ENCODE data around the gene PPIF. TPM values are rescaled to one million over a fixed set of nuclear protein-coding genes. Genes with fewer than 3 reads are reported as not detected.

PPIF gene
- total and polyA plus RNA-seq, 7 experiments from 2014 or later, result 8.7 to 192 (median 24.0) TPM

DNA sequence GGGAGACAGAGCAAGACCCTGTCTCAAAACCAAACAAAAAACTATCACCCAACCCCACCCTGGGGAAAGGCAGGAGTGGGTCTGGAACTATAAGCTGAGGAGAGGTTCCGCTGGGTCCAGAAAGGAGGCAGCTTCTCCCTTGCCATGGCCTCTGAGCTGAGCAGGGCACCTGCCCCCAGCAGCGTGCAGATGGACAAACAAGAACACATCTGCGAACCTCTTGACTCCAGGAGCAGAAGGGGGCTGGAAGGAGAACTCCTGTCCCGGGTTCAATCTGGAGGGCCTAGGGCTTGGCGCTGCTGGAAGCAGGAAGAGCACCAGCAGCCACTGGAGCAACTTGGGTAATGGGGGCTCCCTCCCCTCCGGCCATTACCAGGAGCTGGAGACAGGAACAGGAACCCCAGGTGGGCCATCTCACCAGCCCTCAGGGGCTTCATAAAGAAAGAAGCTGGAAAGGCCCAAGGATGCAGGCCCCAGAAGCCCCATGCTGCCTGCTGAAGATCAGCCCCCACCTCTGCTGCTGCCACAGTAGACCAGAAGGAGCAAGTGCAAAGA lies 19.0 kb upstream of the PPIF start:
- Histone ChIP-seq H3K36me3 (ENCODE audit: control insufficient read depth in 2 of 3, insufficient read depth in 3 of 3, low read length in 3 of 3) (no peaks in the 10 kb centered on the region), H3K27me3 (ENCODE audit: control insufficient read depth in 2 of 2, insufficient read depth in 2 of 2, low read length in 2 of 2) (no peaks in the 10 kb centered on the region), H3K9me3 (ENCODE audit: control insufficient read depth in 2 of 3, low read length in 3 of 3) (no peaks in the 10 kb centered on the region), H3K4me1 (ENCODE audit: control insufficient read depth in 2 of 2, insufficient read depth in 2 of 2, low read length in 2 of 2) (peaks cover 14 to 32% of the 10 kb centered on the region in 2 donors), H3K27ac (ENCODE audit: low read depth, low read length) (no peak overlapping the region), H3K4me3 (ENCODE audit: low read length) (no peak overlapping the region)
- Mint-ChIP-seq H3K27me3 (no peaks in the 10 kb centered on the region), H3K4me1 (peaks cover 11 to 47% (median 30%) of the 10 kb centered on the region in 7 donors), H3K36me3 (peaks cover 0 to 4% (median 0%) of the 10 kb centered on the region in 5 donors), H3K4me3 (no peak overlapping the region), H3K27ac (no peak overlapping the region), H3K9me3 (peaks cover 0 to 3% (median 0%) of the 10 kb centered on the region in 11 donors)
- intact Hi-C loops (cut with micrococcal nuclease), result loop anchor here in 1 of 2 donors (10.0 kb wide), 2 partner anchors 263 to 1023 kb away; partner anchors contain the start of gene ZMIZ1
- ATAC-seq (no peak), DNase-seq (no peak)
- POLR2A ChIA-PET, result interaction anchor here (0.6 to 1.8 kb wide), 4 partner anchors 8 to 253 kb away, joined by 3 to 7 read pairs (median 4); no protein-coding TSS in a partner anchor
- CTCF ChIA-PET, result no interaction called here

- no peak for DNase-seq
- Mint-ChIP-seq H3K27ac (peak overlapping the region in 1 of 9 donors; percentile 50), H3K36me3 (peaks cover 0 to 6% (median 0%) of the 10 kb centered on the region in 5 donors), H3K4me3 (no peak overlapping the region), H3K9me3 (peaks cover 0 to 5% (median 0%) of the 10 kb centered on the region in 11 donors), H3K4me1 (peaks cover 5 to 43% (median 26%) of the 10 kb centered on the region in 7 donors), H3K27me3 (no peaks in the 10 kb centered on the region)
- intact Hi-C loops (cut with micrococcal nuclease), result loop anchor here in 1 of 2 donors (10.0 kb wide), 2 partner anchors 264 to 1024 kb away; partner anchors contain the start of gene ZMIZ1
- Histone ChIP-seq H3K27me3 (ENCODE audit: control insufficient read depth in 2 of 2, insufficient read depth in 2 of 2, low read length in 2 of 2) (no peaks in the 10 kb centered on the region), H3K9me3 (ENCODE audit: control insufficient read depth in 2 of 3, low read length in 3 of 3) (no peaks in the 10 kb centered on the region), H3K27ac (ENCODE audit: low read depth, low read length) (no peak overlapping the region), H3K4me3 (ENCODE audit: low read length) (no peak overlapping the region), H3K36me3 (ENCODE audit: control insufficient read depth in 2 of 3, insufficient read depth in 3 of 3, low read length in 3 of 3) (no peaks in the 10 kb centered on the region), H3K4me1 (ENCODE audit: control insufficient read depth in 2 of 2, insufficient read depth in 2 of 2, low read length in 2 of 2) (peaks cover 7 to 25% of the 10 kb centered on the region in 2 donors)
- CTCF ChIA-PET, result no interaction called here
- POLR2A ChIA-PET, result interaction anchor here (1.5 to 1.8 kb wide), 3 partner anchors 8 to 17 kb away, joined by 3 to 7 read pairs (median 4); no protein-coding TSS in a partner anchor
- no peak for ATAC-seq
Observed at GRCh38 chr10:79328737-79329504, 18.3 kb upstream of the PPIF start.

DNA sequence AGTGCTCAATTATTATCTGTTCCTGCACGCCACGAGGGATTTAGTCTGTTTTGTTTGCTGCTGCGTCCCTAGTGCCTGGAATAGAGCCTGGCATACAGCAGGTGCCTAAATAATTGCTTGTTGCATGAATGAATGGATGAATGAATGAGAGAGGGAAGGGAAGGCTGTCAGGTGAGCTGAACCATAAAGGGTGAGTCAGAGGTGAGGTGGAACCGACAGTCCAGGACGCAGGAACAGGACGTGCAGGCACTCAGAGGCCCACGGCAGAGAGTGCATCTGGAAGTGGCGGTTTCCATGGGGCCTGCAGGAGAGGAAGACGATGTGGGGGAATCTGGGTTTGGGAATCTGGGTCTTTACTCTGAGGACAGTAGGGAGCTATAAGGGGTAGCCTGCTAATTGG lies 17.7 kb upstream of the PPIF start:
- intact Hi-C loops (cut with micrococcal nuclease), result loop anchor here in 1 of 2 donors (10.0 kb wide), 2 partner anchors 265 to 1025 kb away; partner anchors contain the start of gene ZMIZ1

DNA sequence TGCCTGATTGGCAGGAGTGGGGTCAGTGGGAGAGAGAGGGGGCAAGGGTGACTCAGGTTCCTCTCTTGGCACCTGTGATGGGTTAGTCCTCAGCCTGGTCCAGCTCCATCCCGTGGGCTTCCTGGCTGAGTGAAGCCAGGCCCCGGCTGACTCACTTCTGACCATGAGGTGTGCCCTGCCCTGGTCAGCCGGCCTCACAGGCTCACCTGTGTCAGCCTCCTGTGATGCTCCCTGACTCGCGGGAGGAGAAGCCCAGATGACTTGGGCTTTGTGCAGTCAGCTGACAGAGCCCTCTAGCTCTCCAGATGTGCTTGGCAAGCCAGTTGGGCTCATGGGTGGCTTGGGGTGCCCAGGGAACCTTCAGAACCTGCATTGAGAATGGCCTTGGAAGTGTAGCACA lies 16.0 kb upstream of the PPIF start:
- POLR2A ChIA-PET, result interaction anchor here (1.0 to 1.8 kb wide), 6 partner anchors 8 to 86 kb away, joined by 3 to 11 read pairs (median 5); partner anchors contain the start of gene PPIF
- no peak overlapping the region for H3K27ac ChIP-seq (ENCODE audit: low read depth, low read length)
- Mint-ChIP-seq H3K4me3 (peak overlapping the region in 1 of 10 donors; percentile 52), H3K27ac (peak overlapping the region in 4 of 9 donors; percentile 28 to 87 (median 50)), H3K4me1 (peaks cover 0 to 42% (median 19%) of the 10 kb centered on the region in 7 donors), H3K27me3 (no peaks in the 10 kb centered on the region), H3K36me3 (peaks cover 0 to 11% (median 0%) of the 10 kb centered on the region in 5 donors), H3K9me3 (peaks cover 0 to 9% (median 0%) of the 10 kb centered on the region in 11 donors)
- DNase-seq (peak in 1 of 9 donors; percentile 38), ATAC-seq (no peak)
- peaks cover 4 to 17% of the 10 kb centered on the region in 2 donors for H3K4me1 ChIP-seq (ENCODE audit: control insufficient read depth in 2 of 2, insufficient read depth in 2 of 2, low read length in 2 of 2)
- H3K36me3 ChIP-seq (ENCODE audit: control insufficient read depth in 2 of 3, insufficient read depth in 3 of 3, low read length in 3 of 3), result no peaks in the 10 kb centered on the region
- H3K4me3 ChIP-seq (ENCODE audit: low read length), result no peak overlapping the region
- H3K9me3 ChIP-seq (ENCODE audit: control insufficient read depth in 2 of 3, low read length in 3 of 3), result no peaks in the 10 kb centered on the region
- H3K27me3 ChIP-seq (ENCODE audit: control insufficient read depth in 2 of 2, insufficient read depth in 2 of 2, low read length in 2 of 2), result no peaks in the 10 kb centered on the region
- CTCF ChIA-PET, result interaction anchor here (0.8 to 1.3 kb wide), 2 partner anchors 41 to 1284 kb away, joined by 3 to 4 read pairs; no protein-coding TSS in a partner anchor
- intact Hi-C loops (cut with micrococcal nuclease), result loop anchor here (1.0 to 5.0 kb wide), 7 partner anchors 8 to 1299 kb away; partner anchors contain the start of genes PPIF (in 2 of the 2), RPS24 (in 1 of the 2) and ZMIZ1 (in 1 of the 2)

More for the DNA sequence above, 17.7 kb upstream of the PPIF start:
- Histone ChIP-seq H3K36me3 (ENCODE audit: control insufficient read depth in 2 of 3, insufficient read depth in 3 of 3, low read length in 3 of 3) (no peaks in the 10 kb centered on the region), H3K27ac (ENCODE audit: low read depth, low read length) (no peak overlapping the region), H3K4me3 (ENCODE audit: low read length) (no peak overlapping the region), H3K9me3 (ENCODE audit: control insufficient read depth in 2 of 3, low read length in 3 of 3) (no peaks in the 10 kb centered on the region), H3K4me1 (ENCODE audit: control insufficient read depth in 2 of 2, insufficient read depth in 2 of 2, low read length in 2 of 2) (peaks cover 4 to 18% of the 10 kb centered on the region in 2 donors), H3K27me3 (ENCODE audit: control insufficient read depth in 2 of 2, insufficient read depth in 2 of 2, low read length in 2 of 2) (no peaks in the 10 kb centered on the region)
- ChIA-PET CTCF (no interaction called here), POLR2A (interaction anchor here (0.8 kb wide), 1 partner anchor 1296 kb away, joined by 3 read pairs; the partner anchor contains the start of gene RPS24)
- Mint-ChIP-seq H3K4me3 (no peak overlapping the region), H3K4me1 (peaks cover 5 to 40% (median 22%) of the 10 kb centered on the region in 7 donors), H3K36me3 (peaks cover 0 to 9% (median 0%) of the 10 kb centered on the region in 5 donors), H3K27me3 (no peaks in the 10 kb centered on the region), H3K9me3 (peaks cover 0 to 7% (median 0%) of the 10 kb centered on the region in 11 donors), H3K27ac (peak overlapping the region in 3 of 9 donors; percentile 27 to 50 (median 33))
- no peak for ATAC-seq
- no peak for DNase-seq

DNA sequence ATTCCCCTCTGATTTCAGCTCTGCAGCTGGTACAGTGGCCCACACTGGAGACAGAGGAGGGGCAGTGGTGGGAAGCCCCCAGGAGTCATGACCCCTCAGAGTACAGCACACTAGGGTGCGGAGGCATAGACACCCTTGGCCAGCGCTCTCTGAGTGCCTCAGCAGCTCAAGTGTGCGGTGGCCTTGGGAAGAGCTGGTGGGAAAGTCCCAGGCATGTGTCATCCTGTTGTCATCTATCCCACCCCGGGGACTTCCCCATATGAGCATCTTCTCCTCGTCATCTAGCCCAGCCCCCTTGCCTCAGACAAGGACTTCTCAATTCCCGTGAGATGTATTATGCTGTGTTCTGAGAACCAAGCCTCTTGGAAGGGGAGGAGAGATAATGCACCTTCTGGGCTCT lies 15.6 kb upstream of the PPIF start:
- peak; percentile 95 for ATAC-seq
- Histone ChIP-seq H3K9me3 (ENCODE audit: control insufficient read depth in 2 of 3, low read length in 3 of 3) (no peaks in the 10 kb centered on the region), H3K27me3 (ENCODE audit: control insufficient read depth in 2 of 2, insufficient read depth in 2 of 2, low read length in 2 of 2) (no peaks in the 10 kb centered on the region), H3K4me1 (ENCODE audit: control insufficient read depth in 2 of 2, insufficient read depth in 2 of 2, low read length in 2 of 2) (peaks cover 4 to 14% of the 10 kb centered on the region in 2 donors), H3K4me3 (ENCODE audit: low read length) (no peak overlapping the region), H3K27ac (ENCODE audit: low read depth, low read length) (no peak overlapping the region), H3K36me3 (ENCODE audit: control insufficient read depth in 2 of 3, insufficient read depth in 3 of 3, low read length in 3 of 3) (no peaks in the 10 kb centered on the region)
- Mint-ChIP-seq H3K27ac (peak overlapping the region in 8 of 9 donors; percentile 6 to 87 (median 52)), H3K36me3 (peaks cover 0 to 13% (median 0%) of the 10 kb centered on the region in 5 donors), H3K9me3 (peaks cover 0 to 9% (median 0%) of the 10 kb centered on the region in 11 donors), H3K27me3 (no peaks in the 10 kb centered on the region), H3K4me3 (peak overlapping the region in 1 of 10 donors; percentile 52), H3K4me1 (peaks cover 0 to 44% (median 21%) of the 10 kb centered on the region in 7 donors)
- peak in 6 of 9 donors; percentile 25 to 82 (median 42) for DNase-seq
- CTCF ChIA-PET, result interaction anchor here (0.8 kb wide), 1 partner anchor 1285 kb away, joined by 4 read pairs; no protein-coding TSS in a partner anchor
- intact Hi-C loops (cut with micrococcal nuclease), result loop anchor here (1.0 to 5.0 kb wide), 7 partner anchors 8 to 1299 kb away; partner anchors contain the start of genes PPIF (in 2 of the 2), RPS24 (in 1 of the 2) and ZMIZ1 (in 1 of the 2)
- POLR2A ChIA-PET, result interaction anchor here (1.0 to 1.8 kb wide), 6 partner anchors 9 to 87 kb away, joined by 3 to 11 read pairs (median 5); partner anchors contain the start of gene PPIF
